Amniotic stem cell (primary cell): Measurements from ENCODE around the gene SMURF1.

Experiments used
- DNase-seq: peaks from one replicate; lab custom pipeline; 2025; lab: John Stamatoyannopoulos, UW

Gene SMURF1

DNA sequence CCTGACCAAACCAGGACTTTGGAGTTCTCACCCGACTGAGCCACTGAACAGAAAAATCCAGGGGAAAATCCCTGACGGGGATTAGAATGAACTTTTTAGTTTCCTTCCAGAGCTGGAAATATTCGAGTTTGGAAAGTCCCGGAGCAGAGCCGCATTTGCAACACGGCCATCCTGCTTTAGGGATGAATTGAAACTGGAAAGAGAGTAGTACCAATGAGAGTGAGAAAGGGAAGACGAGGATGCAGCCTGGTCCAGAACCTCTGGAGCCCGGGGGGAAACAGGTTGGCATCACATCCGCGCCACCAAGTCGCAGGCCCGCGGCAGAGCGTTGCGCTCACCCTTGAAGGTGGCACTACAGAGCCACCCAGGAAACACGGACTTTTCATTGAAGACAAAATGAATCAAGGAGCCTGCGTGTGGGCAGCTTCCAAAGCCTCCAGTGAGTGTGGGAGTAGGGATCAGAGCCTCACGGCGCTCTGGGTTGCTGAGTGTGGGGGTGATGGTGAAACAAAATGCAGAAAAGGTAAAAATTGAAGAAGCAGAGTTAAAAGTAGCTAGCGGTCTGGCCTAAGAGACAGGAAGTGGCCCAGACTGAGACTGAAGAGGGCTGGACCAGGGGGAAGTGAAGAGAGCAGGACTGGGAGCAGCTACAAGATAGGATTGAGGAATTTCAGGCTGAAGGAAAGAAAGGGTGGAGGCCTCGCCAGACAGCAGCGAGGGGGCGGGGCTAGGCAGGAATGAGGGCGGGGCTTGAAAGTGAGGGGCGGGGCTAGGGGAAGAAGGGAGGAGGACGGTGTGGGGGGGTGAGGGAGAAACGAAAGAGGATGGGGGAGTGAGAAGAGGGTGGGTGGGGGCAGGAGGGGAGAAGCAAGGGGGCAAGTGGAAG is 1.8 kb downstream of the SMURF1 start:
- peak; percentile 72 for DNase-seq

DNA sequence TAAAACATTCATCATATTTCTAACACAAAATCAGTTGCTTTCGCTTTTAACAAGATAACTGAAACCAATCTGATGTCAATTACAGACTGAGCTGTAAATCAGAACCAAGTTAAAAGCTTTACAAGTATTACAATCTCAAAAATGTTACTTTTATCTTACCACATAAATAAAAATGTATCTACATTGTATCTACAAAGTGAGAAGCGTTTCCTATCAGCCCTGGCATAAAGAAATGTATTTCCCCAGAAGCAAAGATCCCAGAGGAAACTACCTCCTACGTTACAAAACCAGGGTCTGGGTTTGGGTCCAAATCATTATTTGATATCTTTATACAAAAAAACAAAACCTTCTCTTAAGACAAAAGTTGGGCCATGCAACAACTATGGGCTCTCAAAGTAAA is 2.6 kb downstream of the SMURF1 start:
- no peak for DNase-seq

DNA sequence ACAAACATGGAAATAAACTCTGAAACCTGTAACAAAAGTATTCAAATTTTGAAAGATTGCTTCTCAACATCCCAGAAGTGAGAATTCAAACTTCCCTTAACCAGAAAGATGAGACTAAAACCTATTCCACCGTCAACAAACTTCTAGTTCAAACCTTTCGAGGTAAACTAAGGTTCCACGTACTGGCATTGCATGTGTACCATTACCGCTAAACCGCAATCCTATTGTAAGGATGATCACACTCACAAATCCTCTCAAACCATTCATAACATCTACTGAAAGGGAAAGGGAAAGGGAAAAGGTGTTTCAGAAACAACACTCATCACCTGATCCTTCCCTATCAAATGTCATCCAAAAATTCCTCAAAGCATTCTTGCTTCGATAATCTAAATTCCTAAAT is 3.1 kb downstream of the SMURF1 start:
- DNase-seq: no peak

DNA sequence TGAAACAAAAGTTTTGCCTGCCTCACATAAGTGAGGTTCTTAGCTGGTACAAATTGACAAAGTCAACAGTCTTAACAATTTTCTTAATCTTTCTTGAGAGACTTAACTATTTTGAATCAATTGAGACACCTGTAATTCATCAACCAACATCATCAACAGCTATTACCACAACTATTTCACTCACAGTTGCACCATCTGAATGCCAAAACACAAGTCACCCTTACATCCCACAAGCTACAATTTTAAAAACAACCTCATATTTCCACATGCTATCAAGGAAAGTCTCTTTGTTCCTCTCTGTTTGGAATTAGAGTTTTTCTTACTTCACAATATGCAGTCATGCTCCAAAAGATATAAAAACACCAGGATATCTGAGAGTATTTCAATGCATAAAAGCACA is 4.9 kb downstream of the SMURF1 start:
- DNase-seq: no peak

DNA sequence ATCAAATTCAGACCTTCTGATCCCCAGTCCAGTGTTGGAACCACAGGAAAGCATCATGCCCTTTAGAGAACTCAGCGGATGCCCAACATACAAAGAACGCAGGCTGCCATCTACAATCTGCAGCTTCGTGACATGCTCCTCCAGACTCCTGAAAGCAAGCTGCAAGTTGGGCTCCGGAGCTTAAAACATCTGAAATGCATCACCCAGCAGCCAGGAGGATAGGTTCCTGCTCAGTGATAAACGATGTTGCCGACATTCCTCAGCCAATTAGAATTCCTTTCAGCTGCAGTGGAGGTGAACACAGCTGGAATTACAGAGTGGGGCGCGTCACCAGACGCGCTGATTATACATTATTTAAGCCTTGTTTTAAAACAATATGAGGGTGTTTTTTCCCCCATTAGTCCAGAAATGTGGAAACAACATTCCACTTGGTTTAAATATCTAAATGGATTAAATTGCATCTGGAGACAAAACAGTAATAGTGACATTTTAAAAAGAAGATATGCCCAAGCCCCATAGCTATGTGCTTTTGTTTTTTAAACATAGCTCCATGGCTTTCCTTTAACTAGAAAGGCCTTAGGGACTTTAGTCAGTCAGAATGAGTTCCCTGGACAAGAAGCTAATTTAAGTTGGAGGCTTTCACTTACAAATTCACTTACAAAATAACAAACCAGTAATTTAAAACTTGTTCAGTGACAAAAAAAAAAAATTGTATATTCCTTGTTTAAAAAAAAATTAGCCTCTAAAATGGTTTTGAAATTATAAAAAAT is 6.3 kb downstream of the SMURF1 start:
- peak; percentile 70 for DNase-seq

DNA sequence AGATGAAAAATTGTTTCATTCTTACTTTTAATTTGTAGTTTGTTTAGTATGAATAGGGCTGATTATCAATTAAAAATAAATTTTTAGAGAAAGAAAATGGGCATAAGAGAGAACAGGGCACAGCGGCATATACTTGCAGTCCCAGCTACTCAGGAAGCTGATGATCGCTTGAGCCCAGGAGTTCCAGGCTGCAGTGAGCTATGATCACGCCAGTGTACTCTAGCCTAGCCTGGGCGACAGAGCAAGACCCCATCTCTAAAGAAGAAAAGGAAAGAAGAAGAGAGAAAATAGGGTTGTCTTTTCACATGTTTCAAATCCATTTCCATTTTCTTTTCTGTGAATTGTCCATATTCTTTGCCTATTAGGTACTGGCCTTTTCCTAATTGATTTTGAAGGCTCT is 8.0 kb downstream of the SMURF1 start:
- no peak for DNase-seq

DNA sequence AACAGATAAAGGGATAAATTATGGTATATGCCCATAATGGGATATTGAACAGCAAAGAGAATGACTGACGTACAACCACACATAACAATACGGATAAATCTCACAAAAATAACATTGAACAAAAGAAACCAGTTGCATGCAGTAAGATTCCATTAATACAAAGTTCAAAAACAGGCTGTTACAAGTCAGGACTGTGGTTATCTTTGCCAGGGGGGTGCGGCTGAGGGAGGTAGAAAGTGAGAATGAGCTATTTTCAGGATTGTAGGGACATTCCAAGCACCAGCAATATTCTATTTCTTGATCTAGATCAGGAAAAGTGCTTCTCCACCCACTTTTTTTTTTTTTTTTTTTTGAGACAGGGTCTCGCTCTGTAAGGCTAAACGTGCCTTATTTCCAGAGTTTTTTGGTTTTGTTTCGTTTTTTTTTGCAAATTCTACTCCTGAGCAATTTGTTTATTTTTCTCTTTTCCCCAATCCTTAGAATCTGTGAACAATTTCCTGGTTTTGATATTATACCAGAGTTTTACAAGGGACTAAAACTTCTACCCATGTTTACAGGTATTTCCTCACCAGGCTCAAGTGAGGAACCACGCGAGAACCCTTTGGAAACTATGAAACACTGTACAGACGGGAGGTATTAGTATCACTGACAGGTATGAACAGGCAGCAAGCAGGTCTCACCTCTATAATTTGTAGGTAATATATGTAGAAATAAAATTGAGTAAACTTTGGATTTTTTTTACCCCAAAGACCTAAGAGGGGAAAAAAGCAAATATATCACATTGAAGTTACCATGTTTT is 9.9 kb downstream of the SMURF1 start:
- no peak for DNase-seq

DNA sequence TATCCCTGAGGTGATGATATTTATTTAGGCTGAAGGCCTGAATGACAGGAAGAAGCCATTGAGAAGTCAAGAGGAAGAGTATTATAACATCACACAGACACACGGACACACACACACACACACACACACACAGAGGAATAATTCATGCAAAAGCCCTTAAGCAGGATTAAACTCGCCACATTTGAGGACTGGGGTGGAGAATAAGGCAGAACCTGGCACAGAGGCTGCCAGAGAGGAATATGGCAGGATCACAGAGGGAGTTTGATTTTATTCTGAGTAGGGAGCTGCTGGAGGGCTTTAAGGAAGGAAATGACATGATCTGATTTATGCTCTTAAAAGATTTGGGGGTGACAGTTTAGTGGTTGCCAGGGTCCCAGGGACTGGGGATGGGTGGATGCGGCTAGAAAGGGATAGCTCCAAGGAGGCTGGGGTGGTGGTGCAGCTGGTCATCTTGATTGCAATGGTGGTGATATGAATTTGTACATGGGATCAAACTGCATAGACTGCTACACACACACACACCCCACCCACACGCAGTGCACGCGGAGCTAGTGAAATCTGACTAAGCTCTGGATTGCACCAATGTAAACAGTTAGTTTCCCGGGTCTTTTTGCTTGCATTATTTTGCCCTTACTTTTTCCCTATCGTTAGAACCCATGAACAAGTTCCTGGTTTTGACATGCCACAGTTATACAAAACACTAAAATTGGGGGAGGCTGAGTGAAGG is 11.2 kb downstream of the SMURF1 start:
- DNase-seq: no peak

DNA sequence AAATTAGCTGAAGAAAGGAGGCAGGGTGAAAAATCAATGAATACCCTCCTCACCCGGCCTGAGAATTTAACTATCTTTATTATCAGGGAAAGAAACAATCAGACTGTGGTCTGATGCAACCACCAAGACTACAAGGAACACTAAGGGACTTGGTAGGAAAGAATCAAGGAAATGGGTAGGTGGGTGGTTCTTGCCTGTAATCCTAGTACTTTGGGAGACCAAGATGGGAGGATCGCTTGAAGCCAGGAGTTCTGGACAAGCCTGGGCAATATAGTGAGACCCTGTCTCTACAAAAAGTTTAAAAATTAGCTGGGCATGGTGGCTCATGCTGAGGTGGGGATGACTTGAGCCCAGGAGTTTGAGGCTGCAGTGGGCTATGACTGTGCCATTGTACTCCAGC is 12.6 kb downstream of the SMURF1 start:
- DNase-seq: no peak

DNA sequence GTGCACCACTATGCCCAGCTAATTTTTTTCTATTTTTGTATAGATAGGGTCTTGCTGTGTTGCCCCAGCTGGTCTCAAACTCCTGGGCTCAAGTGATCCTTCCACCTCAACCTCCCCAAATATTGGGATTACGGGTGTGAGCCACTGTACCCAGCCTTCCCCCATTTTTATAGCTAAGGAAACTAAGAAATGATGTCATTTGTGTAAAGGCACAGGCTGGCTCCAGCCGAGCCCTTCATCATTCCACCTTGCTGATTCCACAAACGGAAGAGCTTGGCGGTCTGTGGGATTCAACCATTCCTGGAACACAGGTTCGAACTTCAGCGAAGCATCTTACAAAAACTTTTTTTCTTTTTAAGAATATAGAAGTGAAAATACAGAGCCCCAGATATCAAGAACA is 14.4 kb downstream of the SMURF1 start:
- no peak for DNase-seq

DNA sequence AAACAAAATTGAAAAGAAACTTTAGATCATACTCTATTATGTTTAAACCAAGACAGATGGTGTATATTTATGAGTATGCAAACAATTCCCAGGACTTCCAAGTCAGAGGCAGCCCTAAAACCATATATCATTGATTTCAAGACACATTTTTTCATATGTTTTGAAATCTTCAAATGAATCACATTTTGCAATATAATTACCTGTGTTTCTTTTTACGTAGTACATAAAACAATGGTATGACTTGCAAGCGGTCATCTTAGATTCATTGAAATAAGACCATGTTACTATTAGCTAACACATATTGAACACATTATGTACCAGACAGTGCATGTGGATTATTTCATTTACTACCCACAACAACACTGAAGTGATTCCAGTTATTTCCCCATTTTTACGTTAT is 14.9 kb downstream of the SMURF1 start:
- no peak for DNase-seq

DNA sequence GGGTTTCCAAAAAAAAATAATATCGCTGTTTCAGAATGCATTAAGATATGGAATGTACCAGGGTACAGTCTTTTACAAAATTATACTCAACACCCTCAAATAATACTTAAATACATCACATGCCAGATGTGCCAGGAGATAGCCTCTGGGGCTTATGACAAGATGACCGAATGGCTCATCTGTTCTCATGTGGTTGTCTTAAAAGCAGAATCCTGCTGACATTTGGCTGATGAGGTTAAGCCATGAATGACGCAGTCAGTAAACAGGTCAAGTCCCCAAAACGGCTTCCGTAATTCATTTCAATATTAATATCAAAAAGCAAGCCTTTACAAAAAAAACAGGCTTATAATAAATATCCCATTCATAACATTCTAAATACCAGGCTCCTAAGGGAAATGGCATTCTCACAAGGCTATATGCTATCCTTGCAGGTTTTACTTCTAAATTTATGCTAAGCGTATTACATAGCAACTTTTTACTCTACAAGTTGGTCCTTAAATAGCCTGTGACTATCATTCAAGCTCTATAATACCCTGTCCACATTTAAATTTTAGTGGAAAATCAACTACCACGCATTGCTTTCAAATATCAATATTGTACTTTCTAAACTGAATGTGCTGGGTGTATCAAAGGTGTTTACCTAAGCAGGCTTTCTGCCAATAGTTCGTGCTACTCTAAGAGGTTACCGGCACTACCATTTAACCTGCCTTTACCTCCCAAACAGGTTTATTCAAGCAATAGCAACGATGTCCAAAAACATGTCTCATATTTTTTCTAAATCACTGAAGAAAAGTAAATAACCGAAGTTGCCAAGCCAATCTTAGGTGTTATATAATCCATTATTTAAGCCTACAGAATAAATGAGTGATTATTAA is 15.6 kb downstream of the SMURF1 start:
- no peak for DNase-seq

DNA sequence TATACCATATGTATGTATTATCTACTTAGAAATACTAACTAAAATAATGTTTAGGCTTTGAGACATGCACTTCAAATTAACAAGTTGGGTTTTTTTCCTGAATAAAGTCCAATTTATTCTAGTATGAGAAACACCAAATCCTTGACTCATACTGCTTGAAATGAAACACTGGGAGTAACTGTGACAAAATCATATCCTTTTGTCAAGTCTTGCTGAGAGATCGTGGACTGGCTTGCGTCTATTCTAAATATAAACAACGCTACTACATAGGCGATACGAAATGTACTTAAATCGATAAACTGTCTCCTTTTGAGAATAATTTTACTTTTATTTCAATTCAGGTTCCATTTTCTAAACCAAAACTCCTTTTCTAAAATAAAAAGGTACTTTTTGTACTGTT is 16.3 kb downstream of the SMURF1 start:
- no peak for DNase-seq

DNA sequence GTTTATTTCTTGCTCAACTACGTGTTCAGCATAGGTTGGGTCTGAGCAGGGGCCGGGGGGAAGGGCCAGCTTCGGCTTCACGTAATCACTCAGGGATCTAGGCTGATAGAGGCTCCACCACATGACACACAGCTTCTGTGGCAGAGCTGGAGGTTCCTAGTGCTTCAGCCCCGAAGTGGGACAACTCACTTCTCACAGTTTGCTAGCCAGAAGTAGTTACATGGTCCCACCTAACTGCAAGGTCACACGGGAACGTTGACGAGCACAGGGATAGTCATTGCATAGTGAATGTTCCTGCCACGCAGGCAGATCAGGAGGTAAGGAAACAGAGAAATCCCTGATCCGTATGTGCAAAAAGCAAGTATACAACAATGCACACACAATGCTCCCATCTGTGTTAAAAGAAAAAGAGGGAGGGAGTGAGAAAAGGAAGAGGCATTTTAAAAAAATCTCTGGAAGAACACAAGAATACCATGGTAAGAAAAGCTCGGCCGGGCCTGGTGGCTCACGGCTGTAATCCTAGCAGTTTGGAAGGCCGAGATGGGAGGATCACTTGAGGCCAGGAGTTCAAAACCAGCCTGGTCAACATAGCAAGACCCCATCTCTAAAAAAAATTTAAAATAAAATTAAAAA is 16.9 kb downstream of the SMURF1 start:
- DNase-seq: no peak

DNA sequence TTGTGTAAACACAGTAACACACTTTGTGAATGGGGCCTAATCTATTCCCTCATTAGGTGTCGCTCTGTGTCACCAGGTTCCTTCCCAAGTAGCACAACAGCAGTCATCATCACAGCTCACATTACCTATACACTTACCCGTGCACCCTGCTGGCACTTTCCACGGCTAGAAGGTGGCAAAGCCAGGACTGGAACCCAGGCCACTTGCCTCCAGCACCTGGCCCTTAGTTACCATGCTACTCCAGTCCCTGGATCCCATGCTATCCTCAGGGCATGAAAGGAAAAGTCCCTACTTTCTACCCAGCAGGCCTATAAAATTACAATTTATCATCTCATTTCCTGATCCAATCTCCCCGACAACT is 18.4 kb downstream of the SMURF1 start:
- no peak for DNase-seq

DNA sequence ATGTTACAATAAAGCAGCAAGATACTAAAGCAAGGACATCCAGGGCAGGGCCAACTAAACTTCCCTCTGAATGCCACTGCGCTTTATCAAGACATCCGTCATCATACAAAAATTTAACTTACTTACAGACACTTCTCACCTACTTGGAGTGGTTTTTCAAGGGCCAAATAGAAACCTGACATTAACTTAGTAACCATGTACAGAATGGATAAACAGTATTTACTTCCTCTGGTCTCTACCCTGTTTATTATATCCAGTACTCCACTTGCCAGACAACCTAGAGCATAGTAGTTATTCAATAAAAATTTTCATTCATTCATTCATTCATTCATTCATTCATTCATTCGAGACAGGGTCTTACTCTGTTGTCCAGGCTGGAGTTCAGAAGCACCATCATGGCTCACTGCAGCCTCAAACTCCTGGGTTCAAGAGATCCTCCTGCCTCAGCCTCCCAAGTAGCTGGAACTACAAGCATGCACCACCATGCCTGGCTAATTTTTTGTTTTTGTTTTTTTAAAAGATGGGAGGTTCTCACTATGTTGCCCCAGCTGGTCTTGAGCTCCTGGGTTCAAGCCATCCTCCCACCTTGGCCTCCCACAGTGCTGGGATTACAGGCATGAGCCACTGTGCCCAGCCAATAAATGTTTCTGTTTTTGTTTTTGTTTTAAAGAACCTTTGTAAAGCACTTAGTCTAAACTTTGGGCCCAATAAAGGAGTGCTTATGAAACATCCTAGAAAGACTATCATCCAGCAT is 19.0 kb downstream of the SMURF1 start:
- DNase-seq: no peak

DNA sequence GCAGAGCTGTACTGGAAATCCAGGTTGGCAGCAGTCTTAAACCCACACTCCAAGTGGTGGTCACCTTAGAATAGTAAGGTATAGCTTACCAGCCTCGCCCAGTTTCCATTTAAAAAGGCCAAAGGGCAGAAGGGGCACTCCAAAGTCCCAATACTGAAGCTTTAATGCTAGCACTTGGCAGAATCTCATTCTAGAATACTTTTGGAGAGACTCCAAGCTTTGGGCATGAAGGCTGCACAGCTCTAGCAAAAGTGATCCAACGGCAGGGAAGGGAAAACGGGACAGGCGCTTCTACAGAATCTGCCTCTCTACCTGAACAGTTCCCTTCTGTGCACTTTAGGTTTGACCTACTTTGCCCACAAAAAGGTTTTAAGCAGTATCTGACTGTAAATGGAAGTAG is 19.7 kb downstream of the SMURF1 start:
- DNase-seq: no peak

DNA sequence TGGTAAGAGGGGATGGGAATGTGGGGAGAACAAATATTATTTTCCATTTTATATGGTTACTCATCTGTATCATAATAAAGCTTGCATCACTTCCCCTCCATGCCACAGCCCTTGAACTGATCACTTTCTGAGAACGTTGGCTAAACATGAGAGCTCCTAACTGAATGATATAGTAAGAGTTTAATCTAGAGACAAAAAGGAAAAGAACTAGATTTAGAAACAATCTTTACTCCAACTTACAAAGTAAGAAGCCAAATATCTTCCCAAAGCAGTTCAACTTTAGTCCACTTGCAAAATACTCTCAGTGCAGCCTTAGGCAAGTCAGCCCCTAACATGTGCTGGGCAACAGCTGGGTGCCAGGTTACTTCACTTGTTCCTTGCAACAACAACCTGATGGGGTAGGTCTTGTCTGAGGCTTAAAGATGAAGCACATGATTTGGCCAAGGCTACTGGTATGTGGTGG is 20.3 kb downstream of the SMURF1 start:
- DNase-seq: no peak

DNA sequence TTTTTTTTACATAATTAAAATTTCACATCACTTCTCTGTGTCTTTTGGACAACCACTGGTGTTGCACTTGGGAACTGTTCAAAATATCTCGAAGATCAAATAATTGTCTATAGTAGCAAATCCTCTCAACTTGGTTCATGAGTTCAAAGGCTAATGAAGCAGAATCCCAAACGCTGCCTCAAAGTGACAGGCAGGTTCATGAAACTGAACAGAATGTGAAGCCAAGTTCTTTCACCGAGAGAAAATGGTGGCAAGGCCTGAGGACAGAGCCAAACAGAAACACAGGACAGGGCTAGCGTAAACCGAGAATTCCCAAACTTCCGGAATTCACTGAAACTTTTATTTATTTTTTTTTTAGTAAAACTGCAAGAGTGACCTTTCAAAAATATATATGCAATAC is 21.1 kb downstream of the SMURF1 start:
- no peak for DNase-seq
